HEK293T (cell line): ENCODE data around the gene TBC1D22B.

Experiments
- ARNT ChIP-seq: fragments of 450-650 bp; IDR thresholded peaks from 2 replicates; pipeline ENCODE4 v1.6.1; 2017; ENCODE audit warnings: mild to moderate bottlenecking
- BHLHE40 ChIP-seq: fragments of 450-650 bp; IDR thresholded peaks from 2 replicates; pipeline ENCODE4 v1.6.1; 2016; ENCODE audit warnings: mild to moderate bottlenecking, moderate library complexity, borderline replicate concordance
- FOXA1 ChIP-seq: fragments of 450-650 bp; IDR thresholded peaks from 2 replicates; pipeline ENCODE4 v1.6.1; 2016; ENCODE audit warnings: mild to moderate bottlenecking
- FOXK2 ChIP-seq: fragments of 450-650 bp; IDR thresholded peaks from 2 replicates; pipeline ENCODE4 v1.6.1; 2016; ENCODE audit warnings: mild to moderate bottlenecking
- FOXM1 ChIP-seq: fragments of 450-650 bp; IDR thresholded peaks from 2 replicates; pipeline ENCODE4 v1.6.1; 2017; ENCODE audit warnings: mild to moderate bottlenecking, borderline replicate concordance
- HDGF ChIP-seq: fragments of 450-650 bp; IDR thresholded peaks from 2 replicates; pipeline ENCODE4 v1.6.1; 2017; ENCODE audit warnings: antibody characterized with exemption, borderline replicate concordance
- L3MBTL2 ChIP-seq: fragments of 450-650 bp; conservative IDR thresholded peaks from 2 replicates; pipeline ENCODE4 v1.6.1; 2016; ENCODE audit warnings: mild to moderate bottlenecking
- LEF1 ChIP-seq: fragments of 450-650 bp; IDR thresholded peaks from 2 replicates; pipeline ENCODE4 v1.6.1; 2017; ENCODE audit warnings: mild to moderate bottlenecking, borderline replicate concordance
- PKNOX1 ChIP-seq: fragments of 450-650 bp; IDR thresholded peaks from 2 replicates; pipeline ENCODE4 v1.6.1; 2016
- SP1 ChIP-seq: fragments of 450-650 bp; IDR thresholded peaks from 2 replicates; pipeline ENCODE4 v1.6.1; 2017
- SUZ12 ChIP-seq: fragments of 450-650 bp; IDR thresholded peaks from 2 replicates; pipeline ENCODE4 v1.6.1; 2016; ENCODE audit warnings: mild to moderate bottlenecking
- TARDBP ChIP-seq: fragments of 450-650 bp; IDR thresholded peaks from 2 replicates; pipeline ENCODE4 v1.6.1; 2016
- ZNF384 ChIP-seq: fragments of 450-650 bp; IDR thresholded peaks from 2 replicates; pipeline ENCODE4 v1.6.1; 2016

- TF ChIP-seq FOXA1 (no peak), L3MBTL2 (no peak), FOXM1 (no peak), LEF1 (no peak), BHLHE40 (no peak), SP1 (no peak), ARNT (no peak), PKNOX1 (peak; percentile 91), HDGF (no peak), TARDBP (no peak), SUZ12 (no peak), ZNF384 (no peak), FOXK2 (no peak)
These were observed 57.0 kb downstream of the TBC1D22B start for GRCh38 chr6:37314487-37315156.
